GM12874 (cell line): ENCODE data around the gene CLDN14.

Source experiments
- CTCF ChIP-seq: IDR thresholded peaks from 2 replicates; pipeline ENCODE4 v1.5.1; 2011; ENCODE audit warnings: low read depth, mild to moderate bottlenecking, control low read depth, low read length, moderate library complexity; ENCODE audit not compliant: insufficient read depth

Gene CLDN14

GRCh38 chr21:36423771-36424433 lies 56.0 kb downstream of the CLDN14 start:
- no peak for TF ChIP-seq CTCF

GRCh38 chr21:36422279-36423098 lies 57.4 kb downstream of the CLDN14 start:
- peak; percentile 89 for TF ChIP-seq CTCF

- TF ChIP-seq CTCF, result no peak
Observed at GRCh38 chr21:36420571-36421339, 59.2 kb downstream of the CLDN14 start.

DNA sequence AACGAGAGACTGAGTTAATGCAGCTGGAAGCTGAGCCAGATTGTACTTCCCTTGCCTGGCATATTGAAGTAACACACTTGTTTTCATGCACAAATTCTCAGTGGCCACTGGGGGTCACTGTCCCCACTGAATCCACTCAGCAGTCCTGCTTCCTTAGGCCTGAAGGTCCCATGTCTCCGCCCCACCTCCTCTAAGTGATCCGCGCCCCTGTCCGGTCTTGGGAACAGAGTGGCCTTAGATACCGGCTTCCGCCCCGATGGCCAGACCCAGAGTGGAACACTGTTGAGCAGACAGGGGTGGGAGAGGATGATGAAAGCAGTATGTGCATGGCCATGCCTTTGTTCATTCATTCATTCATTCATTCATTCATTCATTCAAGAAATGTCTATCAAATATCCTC lies 59.9 kb downstream of the CLDN14 start:
- TF ChIP-seq CTCF, result peak; percentile 77

GRCh38 chr21:36419241-36419640 lies 60.7 kb downstream of the CLDN14 start:
- TF ChIP-seq CTCF, result no peak

DNA sequence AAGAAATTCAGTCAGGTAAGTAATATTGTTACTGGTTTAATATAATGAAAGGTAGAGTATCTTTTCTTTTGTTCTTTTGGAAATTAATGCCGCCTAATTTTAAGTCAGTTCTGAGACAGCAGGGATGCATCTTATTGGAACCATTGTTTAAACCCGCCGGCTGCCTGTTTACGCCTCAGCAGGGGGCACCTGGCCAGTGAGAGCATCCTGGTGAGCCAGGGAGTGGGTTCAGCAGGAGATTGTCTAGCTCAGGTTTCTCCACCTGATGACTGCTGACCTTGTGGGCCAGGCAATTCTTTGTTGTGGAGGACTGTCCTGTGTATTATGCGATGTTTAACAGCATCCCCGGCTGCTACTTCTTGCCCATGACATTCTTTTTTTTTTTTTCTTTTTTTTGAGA lies 64.5 kb downstream of the CLDN14 start:
- no peak for TF ChIP-seq CTCF

DNA sequence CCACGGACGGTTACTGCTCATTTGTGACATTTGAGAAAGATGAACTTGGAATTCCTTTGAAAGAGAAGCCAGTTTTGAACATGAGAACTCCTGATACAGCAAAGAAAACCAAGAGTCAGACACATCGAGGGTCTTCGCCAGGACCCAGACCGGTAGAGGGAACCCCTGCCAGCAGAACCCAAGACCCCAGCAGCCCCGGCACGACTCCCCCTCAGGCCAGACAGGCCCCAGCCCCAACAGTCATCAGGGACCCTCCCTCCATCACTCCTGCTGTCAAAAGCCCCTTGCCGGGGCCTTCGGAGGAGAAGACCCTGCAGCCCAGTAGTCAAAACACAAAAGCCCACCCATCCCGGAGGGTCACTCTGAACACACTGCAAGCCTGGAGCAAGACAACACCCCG lies 67.0 kb downstream of the CLDN14 start:
- TF ChIP-seq CTCF, result no peak
